Measurements from ENCODE around the gene GRK5. TPM values are rescaled to one million over a fixed set of nuclear protein-coding genes. Genes with fewer than 3 reads are reported as not detected.

Gene GRK5
- total and polyA plus RNA-seq, 2 experiments from 2014 or later, result 5.2 to 13.7 TPM

DNA sequence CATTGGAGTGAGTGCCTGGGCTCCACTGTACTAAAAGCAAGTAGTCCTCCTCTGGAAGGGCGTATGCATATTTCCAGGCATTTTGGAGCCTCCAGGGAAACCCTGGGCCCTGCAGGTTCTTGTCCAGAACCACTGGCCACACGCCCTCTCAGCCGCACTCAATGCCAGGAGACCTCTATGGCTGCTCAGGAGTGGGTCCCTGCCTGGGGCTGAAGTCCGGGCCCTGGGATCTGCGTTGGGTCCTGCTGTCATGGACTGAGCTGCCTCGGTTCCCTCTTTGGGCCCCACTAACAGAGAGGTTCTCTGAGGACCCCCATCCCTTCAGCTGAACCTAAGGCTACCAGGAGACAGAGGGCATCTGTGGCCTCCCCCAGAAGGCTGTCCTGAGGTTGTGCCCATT, 58.3 kb downstream of the GRK5 start:
- 0 out of 2 replicates have a peak, but pooled peaks cover 7% of the 10 kb centered on the region for H3K4me1 ChIP-seq (ENCODE audit: insufficient read depth)
- no peak overlapping the region for H3K27ac ChIP-seq
- in situ Hi-C loops (cut with MboI), result no loop called here
- no peak for DNase-seq
- H3K36me3 ChIP-seq (ENCODE audit: low read depth), result no peaks in the 10 kb centered on the region
- no peak overlapping the region for H3K9ac ChIP-seq
- H3K79me2 ChIP-seq (ENCODE audit: insufficient read depth), result peaks cover 55% of the 10 kb centered on the region
- no peaks in the 10 kb centered on the region for H3K27me3 ChIP-seq (replicated peaks; ENCODE audit: insufficient read depth)
- H3K4me3 ChIP-seq, result no peak overlapping the region
- H4K20me1 ChIP-seq (ENCODE audit: insufficient read depth), result no peaks in the 10 kb centered on the region
- 97 to 99% methylated on average over 6 of the region's 6 CpGs for WGBS, 2 experiments (ENCODE audit: low coverage in 1 of 2, low lambda C conversion rate in 2 of 2, missing lambda C conversion rate in 2 of 2)
- H3K9me3 ChIP-seq (ENCODE audit: low read depth), result no peaks in the 10 kb centered on the region
- no peaks in the 10 kb centered on the region for H3K9me2 ChIP-seq (ENCODE audit: insufficient read depth)
- no peak for TF ChIP-seq EZH2 (IDR thresholded peaks at IDR 0.05; ENCODE audit: insufficient read depth, poor library complexity, severe bottlenecking)
- no peak for TF ChIP-seq EZH2phosphoT487 (IDR thresholded peaks at IDR 0.05; ENCODE audit: insufficient read depth, low read depth)
- no peak overlapping the region for H2AFZ ChIP-seq
- no peaks in the 10 kb centered on the region for H3F3A ChIP-seq (ENCODE audit: insufficient read depth)
- H3K4me2 ChIP-seq (ENCODE audit: unreplicated experiment), result no peak overlapping the region

DNA sequence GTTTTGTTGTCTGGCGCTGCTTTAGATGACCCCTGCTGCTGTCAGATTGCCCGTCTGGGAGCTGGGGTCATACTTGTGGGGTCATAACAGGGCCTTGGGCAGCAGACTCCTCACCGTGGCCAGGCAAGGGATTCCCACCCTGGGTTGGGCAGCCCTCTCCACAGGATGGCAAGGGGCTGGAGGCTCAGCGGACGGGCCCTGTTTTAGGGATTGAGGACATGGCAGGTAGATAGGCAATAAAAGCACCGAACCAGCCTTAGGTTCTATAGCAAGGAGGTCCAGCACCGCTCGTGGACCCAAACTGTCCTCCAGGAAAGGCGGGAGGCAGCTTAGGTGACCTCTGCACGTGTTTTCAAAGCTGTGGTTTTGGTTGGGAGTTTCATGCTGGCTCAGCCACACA, 60.0 kb downstream of the GRK5 start:
- Histone ChIP-seq H3K4me3 (no peak overlapping the region), H4K20me1 (ENCODE audit: insufficient read depth) (no peaks in the 10 kb centered on the region)
- in situ Hi-C loops (cut with MboI), result no loop called here

DNA sequence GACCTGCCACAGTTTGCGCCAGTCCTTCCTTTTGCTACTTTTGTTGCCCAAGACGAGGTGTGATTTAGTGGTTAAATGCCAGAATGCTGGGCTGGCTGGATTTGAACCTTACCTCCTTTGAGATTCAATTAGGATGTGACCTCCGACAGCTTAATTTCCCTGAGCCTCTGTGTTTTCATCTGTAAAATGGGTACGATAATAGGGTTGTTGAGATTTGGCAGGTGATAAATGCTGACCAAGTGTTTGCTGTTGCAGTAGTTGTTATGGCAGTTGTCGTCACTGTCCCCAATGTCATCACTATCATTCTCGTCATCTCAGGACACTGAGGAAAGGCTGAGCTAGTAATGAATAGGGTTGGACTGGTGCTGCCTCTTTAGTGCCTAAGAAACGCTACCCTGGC, 61.1 kb downstream of the GRK5 start:
- Histone ChIP-seq H3K36me3 (ENCODE audit: low read depth) (no peaks in the 10 kb centered on the region), H2AFZ (no peak overlapping the region), H3K27ac (no peak overlapping the region), H3K27me3 (replicated peaks; ENCODE audit: insufficient read depth) (no peaks in the 10 kb centered on the region), H4K20me1 (ENCODE audit: insufficient read depth) (no peaks in the 10 kb centered on the region), H3K4me2 (ENCODE audit: unreplicated experiment) (no peak overlapping the region), H3K9me2 (ENCODE audit: insufficient read depth) (no peaks in the 10 kb centered on the region), H3K9ac (no peak overlapping the region), H3K9me3 (ENCODE audit: low read depth) (no peaks in the 10 kb centered on the region), H3K4me3 (no peak overlapping the region), H3K4me1 (ENCODE audit: insufficient read depth) (peaks cover 22% of the 10 kb centered on the region), H3F3A (ENCODE audit: insufficient read depth) (no peaks in the 10 kb centered on the region), H3K79me2 (ENCODE audit: insufficient read depth) (peaks cover 67% of the 10 kb centered on the region)
- no peak for DNase-seq
- in situ Hi-C loops (cut with MboI), result no loop called here
- no peak for TF ChIP-seq EZH2 (IDR thresholded peaks at IDR 0.05; ENCODE audit: insufficient read depth, poor library complexity, severe bottlenecking)
- no peak for TF ChIP-seq EZH2phosphoT487 (IDR thresholded peaks at IDR 0.05; ENCODE audit: insufficient read depth, low read depth)
- WGBS, 2 experiments (ENCODE audit: low coverage in 1 of 2, low lambda C conversion rate in 2 of 2, missing lambda C conversion rate in 2 of 2), result 97% methylated on average over 7 of the region's 7 CpGs

More for the DNA sequence above, 60.0 kb downstream of the GRK5 start:
- Histone ChIP-seq H3K4me2 (ENCODE audit: unreplicated experiment) (no peak overlapping the region), H2AFZ (no peak overlapping the region), H3F3A (ENCODE audit: insufficient read depth) (no peaks in the 10 kb centered on the region), H3K9ac (no peak overlapping the region), H3K9me3 (ENCODE audit: low read depth) (no peaks in the 10 kb centered on the region), H3K79me2 (ENCODE audit: insufficient read depth) (peaks cover 67% of the 10 kb centered on the region), H3K36me3 (ENCODE audit: low read depth) (no peaks in the 10 kb centered on the region), H3K27me3 (replicated peaks; ENCODE audit: insufficient read depth) (no peaks in the 10 kb centered on the region), H3K27ac (no peak overlapping the region), H3K4me1 (ENCODE audit: insufficient read depth) (peaks cover 22% of the 10 kb centered on the region), H3K9me2 (ENCODE audit: insufficient read depth) (no peaks in the 10 kb centered on the region)
- TF ChIP-seq EZH2 (IDR thresholded peaks at IDR 0.05; ENCODE audit: insufficient read depth, poor library complexity, severe bottlenecking) (no peak), EZH2phosphoT487 (IDR thresholded peaks at IDR 0.05; ENCODE audit: insufficient read depth, low read depth) (no peak)
- 96 to 98% methylated on average over 10 of the region's 10 CpGs for WGBS, 2 experiments (ENCODE audit: low coverage in 1 of 2, low lambda C conversion rate in 2 of 2, missing lambda C conversion rate in 2 of 2)
- DNase-seq, result no peak

DNA sequence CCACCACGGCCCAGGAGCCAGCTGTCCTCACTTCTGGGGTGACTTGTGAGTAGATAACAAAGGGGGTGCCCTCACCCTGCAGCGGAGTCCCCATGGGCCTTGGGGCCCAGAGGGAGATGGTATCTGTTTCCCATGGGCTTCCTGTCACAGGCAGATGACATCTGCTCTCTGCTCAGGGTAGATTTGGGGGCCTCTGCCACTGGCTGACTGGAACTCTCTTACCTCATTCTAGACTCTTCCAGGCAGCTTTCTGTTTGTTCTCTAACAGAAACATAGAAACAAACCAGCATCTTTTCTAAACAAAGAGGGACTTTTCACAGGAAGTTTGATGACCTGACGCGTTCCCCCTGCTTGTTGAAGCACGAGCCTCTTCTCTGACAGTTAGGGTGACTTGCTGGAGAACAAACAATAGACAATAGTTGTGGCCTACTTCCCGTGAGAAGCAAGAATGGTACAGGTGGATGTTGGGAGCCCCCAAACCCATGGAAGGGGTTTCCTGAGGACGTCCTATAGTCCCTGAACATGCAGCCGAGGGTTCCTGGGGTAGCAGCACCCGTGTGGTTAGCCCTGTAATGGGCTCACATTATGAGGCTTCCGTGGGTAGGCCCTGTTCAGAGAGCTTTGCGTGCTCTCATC, 61.6 kb downstream of the GRK5 start:
- Histone ChIP-seq H3K79me2 (ENCODE audit: insufficient read depth) (peaks cover 69% of the 10 kb centered on the region), H3K36me3 (ENCODE audit: low read depth) (no peaks in the 10 kb centered on the region), H3K9me2 (ENCODE audit: insufficient read depth) (no peaks in the 10 kb centered on the region), H3K9me3 (ENCODE audit: low read depth) (no peaks in the 10 kb centered on the region), H3K4me2 (ENCODE audit: unreplicated experiment) (no peak overlapping the region), H4K20me1 (ENCODE audit: insufficient read depth) (no peaks in the 10 kb centered on the region), H2AFZ (no peak overlapping the region), H3K9ac (no peak overlapping the region), H3K27me3 (replicated peaks; ENCODE audit: insufficient read depth) (no peaks in the 10 kb centered on the region), H3K4me3 (no peak overlapping the region), H3K4me1 (ENCODE audit: insufficient read depth) (peaks cover 22% of the 10 kb centered on the region), H3F3A (ENCODE audit: insufficient read depth) (no peaks in the 10 kb centered on the region), H3K27ac (no peak overlapping the region)
- TF ChIP-seq EZH2 (IDR thresholded peaks at IDR 0.05; ENCODE audit: insufficient read depth, poor library complexity, severe bottlenecking), result no peak
- TF ChIP-seq EZH2phosphoT487 (IDR thresholded peaks at IDR 0.05; ENCODE audit: insufficient read depth, low read depth), result no peak
- no peak for DNase-seq
- 89 to 96% methylated on average over 11 of the region's 11 CpGs for WGBS, 2 experiments (ENCODE audit: low coverage in 1 of 2, low lambda C conversion rate in 2 of 2, missing lambda C conversion rate in 2 of 2)
- in situ Hi-C loops (cut with MboI), result no loop called here
